ENCODE data around the gene ALG9. TPM values are rescaled to one million over a fixed set of nuclear protein-coding genes. Genes with fewer than 3 reads are reported as not detected.

Gene ALG9
- total RNA-seq, 4 donors from 2014 or later, result 18.4 to 24.1 (median 22.1) TPM

- Histone ChIP-seq H3K4me3 (no peak overlapping the region), H3K27ac (replicated peaks in 1 of 4) (no peak overlapping the region), H3K36me3 (peaks cover 0 to 17% (median 2%) of the 10 kb centered on the region in 4 donors), H3K27me3 (no peaks in the 10 kb centered on the region), H3K4me1 (peaks cover 0 to 18% (median 7%) of the 10 kb centered on the region in 4 donors), H3K9me3 (no peaks in the 10 kb centered on the region)
- TF ChIP-seq POLR2AphosphoS5 (IDR thresholded peaks at IDR 0.05) (no peak), EP300 (IDR thresholded peaks at IDR 0.05) (no peak), POLR2A (IDR thresholded peaks at IDR 0.05; ENCODE audit: low read depth) (no peak)
- TF ChIP-seq, protein P1, sequence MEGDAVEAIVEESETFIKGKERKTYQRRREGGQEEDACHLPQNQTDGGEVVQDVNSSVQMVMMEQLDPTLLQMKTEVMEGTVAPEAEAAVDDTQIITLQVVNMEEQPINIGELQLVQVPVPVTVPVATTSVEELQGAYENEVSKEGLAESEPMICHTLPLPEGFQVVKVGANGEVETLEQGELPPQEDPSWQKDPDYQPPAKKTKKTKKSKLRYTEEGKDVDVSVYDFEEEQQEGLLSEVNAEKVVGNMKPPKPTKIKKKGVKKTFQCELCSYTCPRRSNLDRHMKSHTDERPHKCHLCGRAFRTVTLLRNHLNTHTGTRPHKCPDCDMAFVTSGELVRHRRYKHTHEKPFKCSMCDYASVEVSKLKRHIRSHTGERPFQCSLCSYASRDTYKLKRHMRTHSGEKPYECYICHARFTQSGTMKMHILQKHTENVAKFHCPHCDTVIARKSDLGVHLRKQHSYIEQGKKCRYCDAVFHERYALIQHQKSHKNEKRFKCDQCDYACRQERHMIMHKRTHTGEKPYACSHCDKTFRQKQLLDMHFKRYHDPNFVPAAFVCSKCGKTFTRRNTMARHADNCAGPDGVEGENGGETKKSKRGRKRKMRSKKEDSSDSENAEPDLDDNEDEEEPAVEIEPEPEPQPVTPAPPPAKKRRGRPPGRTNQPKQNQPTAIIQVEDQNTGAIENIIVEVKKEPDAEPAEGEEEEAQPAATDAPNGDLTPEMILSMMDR (IDR thresholded peaks at IDR 0.05), result no peak
- WGBS, result 83% methylated on average over 2 of the region's 2 CpGs
- intact Hi-C loops (cut with DNase I), result no loop called here
- no peak for DNase-seq (ENCODE audit: extremely low spot score)
Observed at GRCh38 chr11:111797145-111797581, 74.2 kb downstream of the ALG9 start.

- intact Hi-C loops (cut with DNase I), result no loop called here
- TF ChIP-seq EP300 (IDR thresholded peaks at IDR 0.05) (no peak), POLR2A (IDR thresholded peaks at IDR 0.05; ENCODE audit: low read depth) (no peak), POLR2AphosphoS5 (IDR thresholded peaks at IDR 0.05) (no peak)
- TF ChIP-seq, protein P1 (IDR thresholded peaks at IDR 0.05), result no peak
- Histone ChIP-seq H3K4me1 (peaks cover 0 to 18% (median 7%) of the 10 kb centered on the region in 4 donors), H3K9me3 (no peaks in the 10 kb centered on the region), H3K4me3 (no peak overlapping the region), H3K27ac (replicated peaks in 1 of 4) (no peak overlapping the region), H3K36me3 (peaks cover 0 to 12% (median 0%) of the 10 kb centered on the region in 4 donors), H3K27me3 (no peaks in the 10 kb centered on the region)
- WGBS, result 81% methylated on average over 3 of the region's 3 CpGs
- no peak for DNase-seq (ENCODE audit: extremely low spot score)
Observed at GRCh38 chr11:111796696-111797095, 74.7 kb downstream of the ALG9 start.

DNA sequence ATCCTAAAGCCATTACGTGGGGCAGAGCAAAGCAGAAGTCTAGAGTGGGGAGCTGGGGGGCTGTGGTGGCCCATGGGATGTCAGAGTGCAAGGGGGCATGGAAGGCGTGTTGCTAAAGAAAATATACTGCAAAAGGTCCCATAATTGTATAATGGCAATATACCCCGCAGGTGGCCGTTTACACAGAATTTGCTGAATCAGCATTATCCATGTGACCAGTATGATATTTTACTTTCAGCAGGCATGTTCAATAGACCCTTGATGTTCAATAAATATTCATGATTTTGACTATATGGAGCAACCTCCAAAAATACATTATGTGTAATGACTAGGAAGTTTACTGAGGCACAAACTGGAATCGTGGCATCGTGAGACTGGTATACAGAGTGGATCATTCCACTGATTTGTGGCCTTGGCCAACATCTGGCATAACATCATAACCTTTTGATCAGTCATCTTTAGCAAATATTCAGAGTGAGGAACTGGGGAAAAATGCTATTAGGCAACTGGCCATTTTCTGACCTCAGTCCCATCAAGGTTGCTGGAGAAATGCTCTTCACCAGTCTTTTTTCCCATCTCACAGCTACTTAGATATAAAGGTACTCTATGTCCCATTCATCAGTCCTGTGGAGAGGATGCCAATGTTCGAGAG, 75.9 kb downstream of the ALG9 start:
- no peaks in the 10 kb centered on the region for H3K27me3 ChIP-seq
- TF ChIP-seq EP300 (IDR thresholded peaks at IDR 0.05) (no peak), POLR2AphosphoS5 (IDR thresholded peaks at IDR 0.05) (no peak)
- TF ChIP-seq, protein P1 (IDR thresholded peaks at IDR 0.05), result no peak
- intact Hi-C loops (cut with DNase I), result no loop called here
- 97% methylated on average over 7 of the region's 7 CpGs for WGBS
- no peaks in the 10 kb centered on the region for H3K9me3 ChIP-seq
- peaks cover 0 to 18% (median 3%) of the 10 kb centered on the region in 4 donors for H3K4me1 ChIP-seq
- peaks cover 0 to 14% (median 0%) of the 10 kb centered on the region in 4 donors for H3K36me3 ChIP-seq
- no peak for DNase-seq (ENCODE audit: extremely low spot score)
- no peak overlapping the region for H3K27ac ChIP-seq (replicated peaks in 1 of 4)
- H3K4me3 ChIP-seq, result no peak overlapping the region

- Histone ChIP-seq H3K4me3 (no peak overlapping the region), H3K4me1 (peaks cover 0 to 18% (median 3%) of the 10 kb centered on the region in 4 donors), H3K27ac (replicated peaks in 1 of 4) (no peak overlapping the region), H3K36me3 (peaks cover 0 to 14% (median 0%) of the 10 kb centered on the region in 4 donors), H3K27me3 (no peaks in the 10 kb centered on the region), H3K9me3 (no peaks in the 10 kb centered on the region)
- intact Hi-C loops (cut with DNase I), result no loop called here
- TF ChIP-seq POLR2A (IDR thresholded peaks at IDR 0.05; ENCODE audit: low read depth) (no peak), EP300 (IDR thresholded peaks at IDR 0.05) (no peak), POLR2AphosphoS5 (IDR thresholded peaks at IDR 0.05) (no peak)
- TF ChIP-seq, protein P1 (IDR thresholded peaks at IDR 0.05), result no peak
- 66% methylated on average over 5 of the region's 5 CpGs for WGBS
- DNase-seq (ENCODE audit: extremely low spot score), result no peak
Observed at GRCh38 chr11:111793863-111794262, 77.5 kb downstream of the ALG9 start.

All from esophagus muscularis mucosa (tissue), 4 donors.